Neural progenitor cell (in vitro differentiated cells): ENCODE data around the gene ZNF552. TPM values are rescaled to one million over a fixed set of nuclear protein-coding genes. Genes with fewer than 3 reads are reported as not detected.
"Not testable (repeated sequence)": the region's sequence is repeated elsewhere in the genome, so short reads cannot be mapped to it uniquely, and the experiment has no call there.

Experiments used
- DNase-seq: peaks from one replicate; pipeline ENCODE4 v3.0.0-alpha.2; 2016; ENCODE audit warnings: low spot score
- H2AFZ ChIP-seq: fragments of 200-600 bp; sonication (generic); replicated peaks from 2 replicates; pipeline ENCODE4 v1.6.1; 2016; ENCODE audit warnings: antibody characterized with exemption
- H3F3A ChIP-seq: fragments of 200-600 bp; sonication (generic); 2 replicates; pipeline ENCODE4 v1.6.1; 2016; ENCODE audit warnings: antibody characterized with exemption, low read depth
- H3K27ac ChIP-seq: fragments of 200-600 bp; sonication (generic); 2 replicates; pipeline ENCODE4 v1.5.1; 2016; ENCODE audit warnings: mild to moderate bottlenecking
- H3K27me3 ChIP-seq: fragments of 200-600 bp; sonication (generic); 2 replicates; pipeline ENCODE4 v1.6.1; 2016; ENCODE audit warnings: mild to moderate bottlenecking, moderate library complexity
- H3K36me3 ChIP-seq: fragments of 200-600 bp; sonication (generic); 2 replicates; pipeline ENCODE4 v1.5.1; 2016
- H3K4me1 ChIP-seq: fragments of 200-600 bp; sonication (generic); 2 replicates; pipeline ENCODE4 v1.6.1; 2016; ENCODE audit warnings: mixed run types
- H3K4me2 ChIP-seq: fragments of 200-600 bp; sonication (generic); 2 replicates; pipeline ENCODE4 v1.6.1; 2016
- H3K4me3 ChIP-seq: fragments of 200-600 bp; sonication (generic); 2 replicates; pipeline ENCODE4 v1.5.1; 2016
- H3K79me2 ChIP-seq: fragments of 200-600 bp; sonication (generic); 2 replicates; pipeline ENCODE4 v1.6.1; 2016; ENCODE audit warnings: low read depth
- H3K9ac ChIP-seq: fragments of 200-600 bp; sonication (generic); 2 replicates; pipeline ENCODE4 v1.6.1; 2016
- H3K9me3 ChIP-seq: fragments of 200-600 bp; sonication (generic); 2 replicates; pipeline ENCODE4 v1.5.1; 2016; ENCODE audit warnings: low read depth
- H4K20me1 ChIP-seq: fragments of 200-600 bp; sonication (generic); 2 replicates; pipeline ENCODE4 v1.6.1; 2016; ENCODE audit warnings: low read depth
- H3K27ac Mint-ChIP-seq: 3 replicates; pipeline ENCODE4 v1.8.0; 2021; ENCODE audit warnings: mixed read lengths
- H3K27me3 Mint-ChIP-seq: 2 replicates; pipeline ENCODE4 v1.8.0; 2022; ENCODE audit warnings: low read depth, mild to moderate bottlenecking, inconsistent platforms, moderate library complexity, mixed read lengths; ENCODE audit not compliant: insufficient read depth
- H3K36me3 Mint-ChIP-seq: 3 replicates; pipeline ENCODE4 v1.8.0; 2021; ENCODE audit warnings: mixed read lengths
- H3K4me1 Mint-ChIP-seq: 3 replicates; pipeline ENCODE4 v1.8.0; 2021; ENCODE audit warnings: mixed read lengths
- H3K4me3 Mint-ChIP-seq: 3 replicates; pipeline ENCODE4 v1.8.0; 2021; ENCODE audit warnings: mild to moderate bottlenecking, moderate library complexity, mixed read lengths
- H3K9me3 Mint-ChIP-seq: 3 replicates; pipeline ENCODE4 v1.8.0; 2020; ENCODE audit warnings: mixed read lengths
- CTCF ChIP-seq: fragments of 200-600 bp; sonication (generic); IDR thresholded peaks from 2 replicates; pipeline ENCODE4 v1.5.1; 2017; ENCODE audit warnings: antibody characterized with exemption, mild to moderate bottlenecking
- EZH2 ChIP-seq: fragments of 200-600 bp; sonication (generic); IDR thresholded peaks from 2 replicates; pipeline ENCODE4 v1.6.1; 2017; ENCODE audit warnings: antibody characterized with exemption, mild to moderate bottlenecking, moderate library complexity
- EZH2phosphoT487 ChIP-seq: fragments of 200-600 bp; sonication (generic); IDR thresholded peaks from 2 replicates; pipeline ENCODE4 v1.6.1; 2017; ENCODE audit warnings: antibody characterized with exemption
- total RNA-seq: library from RNA; depleted of rRNA; stranded (reverse); fragments of >200 nt; gene quantifications from 2 replicates; pipeline ENCODE4 v1.2.3, GENCODE V29; 2015; ENCODE audit warnings: low replicate concordance

The ZNF552 gene
- total RNA-seq, 1 donor from 2014 or later, result 5.5 TPM

GRCh38 chr19:57816652-57817051 lies 1.9 kb upstream of the ZNF552 start:
- Mint-ChIP-seq H3K27ac (no peak overlapping the region), H3K4me3 (no peak overlapping the region)
- no peak for DNase-seq

GRCh38 chr19:57815247-57816075 lies 748 bp upstream of the ZNF552 start:
- no peaks in the 10 kb centered on the region for H3K9me3 Mint-ChIP-seq
- Histone ChIP-seq H3K9me3 (no peaks in the 10 kb centered on the region), H3K4me3 (peak overlapping the region; percentile 78), H3K4me1 (peaks cover 2% of the 10 kb centered on the region), H3K36me3 (no peaks in the 10 kb centered on the region), H3K79me2 (peaks cover 36% of the 10 kb centered on the region), H2AFZ (peak overlapping the region; percentile 46), H4K20me1 (peaks cover 14% of the 10 kb centered on the region), H3K27ac (no peak overlapping the region), H3F3A (peaks cover 11% of the 10 kb centered on the region), H3K9ac (no peak overlapping the region), H3K27me3 (no peaks in the 10 kb centered on the region), H3K4me2 (peak overlapping the region; percentile 32)
- H3K27ac Mint-ChIP-seq, result peak overlapping the region; percentile 72
- peaks cover 32% of the 10 kb centered on the region for H3K4me1 Mint-ChIP-seq
- DNase-seq, result no peak
- TF ChIP-seq CTCF, result no peak
- no peak for TF ChIP-seq EZH2
- no peak for TF ChIP-seq EZH2phosphoT487
- no peaks in the 10 kb centered on the region for H3K27me3 Mint-ChIP-seq
- H3K4me3 Mint-ChIP-seq, result peak overlapping the region; percentile 95
- H3K36me3 Mint-ChIP-seq, result peaks cover 14% of the 10 kb centered on the region

More at GRCh38 chr19:57816652-57817051, 1.9 kb upstream of the ZNF552 start:
- Histone ChIP-seq H3K4me2 (no peak overlapping the region), H3K36me3 (no peaks in the 10 kb centered on the region), H3K9me3 (no peaks in the 10 kb centered on the region), H3K27ac (no peak overlapping the region), H3K27me3 (no peaks in the 10 kb centered on the region), H4K20me1 (peaks cover 14% of the 10 kb centered on the region), H3K9ac (no peak overlapping the region), H3K4me1 (peaks cover 6% of the 10 kb centered on the region), H3F3A (peaks cover 11% of the 10 kb centered on the region), H3K79me2 (peaks cover 47% of the 10 kb centered on the region), H2AFZ (no peak overlapping the region), H3K4me3 (no peak overlapping the region)
- H3K27me3 Mint-ChIP-seq, result no peaks in the 10 kb centered on the region
- no peaks in the 10 kb centered on the region for H3K9me3 Mint-ChIP-seq
- TF ChIP-seq EZH2, result no peak
- no peak for TF ChIP-seq EZH2phosphoT487
- TF ChIP-seq CTCF, result no peak
- H3K36me3 Mint-ChIP-seq, result peaks cover 14% of the 10 kb centered on the region
- peaks cover 37% of the 10 kb centered on the region for H3K4me1 Mint-ChIP-seq

DNA sequence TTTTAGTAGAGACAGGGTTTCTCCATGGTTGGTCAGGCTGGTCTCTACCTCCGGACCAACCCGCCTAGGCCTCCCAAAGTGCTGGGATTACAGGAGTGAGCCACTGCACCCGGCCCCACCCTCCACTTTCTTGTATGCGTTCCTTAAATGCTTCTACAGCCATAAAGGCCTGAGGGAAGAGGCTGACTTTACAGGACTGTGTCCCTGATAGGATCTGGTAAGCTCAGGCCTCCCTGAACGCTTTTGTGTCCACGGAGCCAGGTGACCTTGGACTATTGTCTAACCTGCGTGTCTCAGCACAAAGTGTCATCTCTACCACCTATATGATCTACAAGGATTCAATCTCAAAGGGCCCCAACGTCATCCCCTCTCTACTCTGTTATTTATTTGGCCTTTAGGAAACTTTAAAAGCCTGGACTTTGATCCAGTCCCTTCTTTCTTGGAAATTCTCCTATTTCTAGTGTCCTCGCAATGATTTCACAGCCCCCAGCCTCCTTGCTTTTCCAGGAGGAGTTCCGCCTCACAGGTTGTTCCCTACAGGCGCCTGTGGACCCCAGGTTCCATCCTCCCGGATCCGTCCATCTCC lies 701 bp downstream of the ZNF552 start:
- Histone ChIP-seq H3K9me3 (no peaks in the 10 kb centered on the region), H3K4me1 (no peaks in the 10 kb centered on the region), H3K36me3 (no peaks in the 10 kb centered on the region), H3F3A (peaks cover 7% of the 10 kb centered on the region), H4K20me1 (peaks cover 14% of the 10 kb centered on the region), H3K79me2 (peaks cover 26% of the 10 kb centered on the region), H2AFZ (no peak overlapping the region), H3K4me3 (peak overlapping the region; percentile 78), H3K27me3 (no peaks in the 10 kb centered on the region), H3K4me2 (peak overlapping the region; percentile 92), H3K9ac (peak overlapping the region; percentile 77), H3K27ac (no peak overlapping the region)
- Mint-ChIP-seq H3K36me3 (peaks cover 24% of the 10 kb centered on the region), H3K27me3 (no peaks in the 10 kb centered on the region), H3K4me1 (peaks cover 20% of the 10 kb centered on the region), H3K4me3 (peak overlapping the region; percentile 95), H3K9me3 (no peaks in the 10 kb centered on the region), H3K27ac (peak overlapping the region; percentile 78)
- no peak for DNase-seq
- TF ChIP-seq EZH2phosphoT487, result no peak
- no peak for TF ChIP-seq CTCF
- TF ChIP-seq EZH2, result no peak

GRCh38 chr19:57812975-57813820 lies 1.5 kb downstream of the ZNF552 start:
- H3K27me3 ChIP-seq, H3K9me3 ChIP-seq, DNase-seq, H3K27me3 Mint-ChIP-seq, H3K27ac Mint-ChIP-seq, H3K4me1 ChIP-seq, H3K9ac ChIP-seq, H3K9me3 Mint-ChIP-seq, H3K27ac ChIP-seq, H3K36me3 ChIP-seq, H2AFZ ChIP-seq, H3F3A ChIP-seq: not testable (repeated sequence)
- Histone ChIP-seq H3K4me2 (peak overlapping the region; percentile 92), H4K20me1 (peaks cover 14% of the 10 kb centered on the region), H3K4me3 (peak overlapping the region; percentile 78), H3K79me2 (peaks cover 24% of the 10 kb centered on the region)
- peak overlapping the region; percentile 80 for H3K4me3 Mint-ChIP-seq
- H3K36me3 Mint-ChIP-seq, result peaks cover 26% of the 10 kb centered on the region
- H3K4me1 Mint-ChIP-seq, result peaks cover 17% of the 10 kb centered on the region
